ENCODE data around the gene RAB3C.

RAB3C gene

GRCh38 chr5:58617241-58617640 is 34.4 kb downstream of the RAB3C start:
- H3K4me3 ChIP-seq (ENCODE audit: low read depth, low read length), result no peak overlapping the region
- no peak for TF ChIP-seq CTCF (IDR thresholded peaks at IDR 0.05; ENCODE audit: low read depth, low read length)

GRCh38 chr5:58620336-58620735 is 37.5 kb downstream of the RAB3C start:
- TF ChIP-seq CTCF (IDR thresholded peaks at IDR 0.05; ENCODE audit: low read depth, low read length), result no peak
- H3K4me3 ChIP-seq (ENCODE audit: low read depth, low read length), result no peak overlapping the region

GRCh38 chr5:58622936-58623871 is 40.3 kb downstream of the RAB3C start:
- no peak overlapping the region for H3K4me3 ChIP-seq (ENCODE audit: low read depth, low read length)
- no peak for TF ChIP-seq CTCF (IDR thresholded peaks at IDR 0.05; ENCODE audit: low read depth, low read length)

GRCh38 chr5:58628626-58629025 is 45.8 kb downstream of the RAB3C start:
- no peak overlapping the region for H3K4me3 ChIP-seq (ENCODE audit: low read depth, low read length)
- TF ChIP-seq CTCF (IDR thresholded peaks at IDR 0.05; ENCODE audit: low read depth, low read length), result no peak

- H3K4me3 ChIP-seq (ENCODE audit: low read depth, low read length), result no peak overlapping the region
- no peak for TF ChIP-seq CTCF (IDR thresholded peaks at IDR 0.05; ENCODE audit: low read depth, low read length)
Observed at GRCh38 chr5:58629271-58630159, 46.6 kb downstream of the RAB3C start.

GRCh38 chr5:58631895-58632294 is 49.0 kb downstream of the RAB3C start:
- H3K4me3 ChIP-seq (ENCODE audit: low read depth, low read length), result no peak overlapping the region
- TF ChIP-seq CTCF (IDR thresholded peaks at IDR 0.05; ENCODE audit: low read depth, low read length), result no peak

Measured in WI38 (cell line).